Measurements from ENCODE around the gene RPTOR.
A peak's percentile ranks its signal among the peaks of the same experiment; 100 is the strongest.
"Not testable (repeated sequence)": the region's sequence is repeated elsewhere in the genome, so short reads cannot be mapped to it uniquely, and the experiment has no call there.

RPTOR gene

GRCh38 chr17:80862481-80862961 is 317.9 kb downstream of the RPTOR start:
- no peak for DNase-seq (ENCODE audit: insufficient read length, low spot score)
- TF ChIP-seq POLR2A (IDR thresholded peaks at IDR 0.05; ENCODE audit: low read depth, low read length), result no peak
- no peak for FAIRE-seq

GRCh38 chr17:80862978-80863377 is 318.3 kb downstream of the RPTOR start:
- no peak for FAIRE-seq
- no peak for TF ChIP-seq POLR2A (IDR thresholded peaks at IDR 0.05; ENCODE audit: low read depth, low read length)
- no peak for DNase-seq (ENCODE audit: insufficient read length, low spot score)

GRCh38 chr17:80863626-80864025 is 319.0 kb downstream of the RPTOR start:
- no peak for TF ChIP-seq POLR2A (IDR thresholded peaks at IDR 0.05; ENCODE audit: low read depth, low read length)
- FAIRE-seq (no peak), DNase-seq (ENCODE audit: insufficient read length, low spot score) (no peak)

GRCh38 chr17:80864751-80865150 is 320.1 kb downstream of the RPTOR start:
- no peak for TF ChIP-seq POLR2A (IDR thresholded peaks at IDR 0.05; ENCODE audit: low read depth, low read length)
- FAIRE-seq, result no peak
- DNase-seq (ENCODE audit: insufficient read length, low spot score), result no peak

- no peak for TF ChIP-seq POLR2A (IDR thresholded peaks at IDR 0.05; ENCODE audit: low read depth, low read length)
Measured at GRCh38 chr17:80866050-80866793, 321.6 kb downstream of the RPTOR start.

GRCh38 chr17:80868022-80868609 is 323.5 kb downstream of the RPTOR start:
- no peak for DNase-seq (ENCODE audit: insufficient read length, low spot score)
- FAIRE-seq, result no peak

More at GRCh38 chr17:80866050-80866793, 321.6 kb downstream of the RPTOR start:
- FAIRE-seq (no peak), DNase-seq (ENCODE audit: insufficient read length, low spot score) (peak; percentile 55)

GRCh38 chr17:80869481-80870145 is 325.0 kb downstream of the RPTOR start:
- FAIRE-seq (no peak), DNase-seq (ENCODE audit: insufficient read length, low spot score) (no peak)
- TF ChIP-seq POLR2A (IDR thresholded peaks at IDR 0.05; ENCODE audit: low read depth, low read length), result no peak

More at GRCh38 chr17:80868022-80868609, 323.5 kb downstream of the RPTOR start:
- no peak for TF ChIP-seq POLR2A (IDR thresholded peaks at IDR 0.05; ENCODE audit: low read depth, low read length)

- FAIRE-seq (no peak), DNase-seq (ENCODE audit: insufficient read length, low spot score) (no peak)
- no peak for TF ChIP-seq POLR2A (IDR thresholded peaks at IDR 0.05; ENCODE audit: low read depth, low read length)
Measured at GRCh38 chr17:80870401-80870800, 325.8 kb downstream of the RPTOR start.

- no peak for DNase-seq (ENCODE audit: insufficient read length, low spot score)
- no peak for TF ChIP-seq POLR2A (IDR thresholded peaks at IDR 0.05; ENCODE audit: low read depth, low read length)
- no peak for FAIRE-seq
Measured at GRCh38 chr17:80871341-80871740, 326.7 kb downstream of the RPTOR start.

- DNase-seq (ENCODE audit: insufficient read length, low spot score), result no peak
Measured at GRCh38 chr17:80872001-80872500, 327.4 kb downstream of the RPTOR start.

GRCh38 chr17:80872501-80873306 is 328.1 kb downstream of the RPTOR start:
- FAIRE-seq (no peak), DNase-seq (ENCODE audit: insufficient read length, low spot score) (no peak)
- no peak for TF ChIP-seq POLR2A (IDR thresholded peaks at IDR 0.05; ENCODE audit: low read depth, low read length)

More at GRCh38 chr17:80872001-80872500, 327.4 kb downstream of the RPTOR start:
- no peak for TF ChIP-seq POLR2A (IDR thresholded peaks at IDR 0.05; ENCODE audit: low read depth, low read length)
- FAIRE-seq, result no peak

GRCh38 chr17:80873307-80873951 is 328.8 kb downstream of the RPTOR start:
- DNase-seq (ENCODE audit: insufficient read length, low spot score) (no peak), FAIRE-seq (no peak)
- no peak for TF ChIP-seq POLR2A (IDR thresholded peaks at IDR 0.05; ENCODE audit: low read depth, low read length)

- TF ChIP-seq POLR2A (IDR thresholded peaks at IDR 0.05; ENCODE audit: low read depth, low read length), result no peak
- no peak for DNase-seq (ENCODE audit: insufficient read length, low spot score)
- no peak for FAIRE-seq
Measured at GRCh38 chr17:80874866-80875445, 330.3 kb downstream of the RPTOR start.

GRCh38 chr17:80875480-80875995 is 330.9 kb downstream of the RPTOR start:
- FAIRE-seq; DNase-seq (ENCODE audit: insufficient read length, low spot score): not testable (repeated sequence)

- not testable (repeated sequence) for FAIRE-seq; DNase-seq (ENCODE audit: insufficient read length, low spot score)
Measured at GRCh38 chr17:80876456-80876949, 331.9 kb downstream of the RPTOR start.
